NT2/D1 (cell line): ENCODE data around the gene SLC66A2.
A peak's percentile ranks its signal among the peaks of the same experiment; 100 is the strongest.
"Not testable (repeated sequence)": the region's sequence is repeated elsewhere in the genome, so short reads cannot be mapped to it uniquely, and the experiment has no call there.

Experiments used
- DNase-seq: peaks from one replicate; pipeline ENCODE4 v3.0.0-alpha.2; 2011; ENCODE audit warnings: low read depth, low spot score
- H3K27me3 ChIP-seq: 2 replicates; pipeline ENCODE4 v1.6.0; 2011; ENCODE audit warnings: mild to moderate bottlenecking; ENCODE audit not compliant: insufficient read length, insufficient read depth
- H3K36me3 ChIP-seq: 2 replicates; pipeline ENCODE4 v1.6.1; 2011; ENCODE audit warnings: mild to moderate bottlenecking, low read length, mixed read lengths; ENCODE audit not compliant: insufficient read depth, insufficient read length
- H3K4me1 ChIP-seq: 2 replicates; pipeline ENCODE4 v1.5.1; 2011; ENCODE audit not compliant: insufficient read depth, insufficient read length
- H3K4me3 ChIP-seq: 2 replicates; pipeline ENCODE4 v1.5.1; 2011; ENCODE audit warnings: low read depth; ENCODE audit not compliant: insufficient read length
- H3K9ac ChIP-seq: 2 replicates; pipeline ENCODE4 v1.6.0; 2011; ENCODE audit warnings: low read depth; ENCODE audit not compliant: insufficient read length
- H3K9me3 ChIP-seq: 2 replicates; pipeline ENCODE4 v1.5.1; 2011; ENCODE audit warnings: mild to moderate bottlenecking, low read length; ENCODE audit not compliant: insufficient read depth
- SUZ12 ChIP-seq: IDR thresholded peaks from 2 replicates; pipeline ENCODE4 v1.6.1; 2011; ENCODE audit not compliant: insufficient read length, insufficient read depth; ENCODE audit errors: extremely low read depth
- YY1 ChIP-seq: IDR thresholded peaks from 2 replicates; pipeline ENCODE4 v1.6.1; 2011; ENCODE audit not compliant: insufficient read length, insufficient read depth
- ZNF274 ChIP-seq: IDR thresholded peaks from 2 replicates; pipeline ENCODE4 v1.6.1; 2011; ENCODE audit warnings: mild to moderate bottlenecking, low read depth, low read length

The SLC66A2 gene

GRCh38 chr18:79869591-79870300 lies 81.7 kb downstream of the SLC66A2 start:
- Histone ChIP-seq H3K36me3 (no peaks in the 10 kb centered on the region), H3K4me1 (peaks cover 3% of the 10 kb centered on the region), H3K27me3 (no peaks in the 10 kb centered on the region), H3K4me3 (no peak overlapping the region), H3K9me3 (no peaks in the 10 kb centered on the region), H3K9ac (no peak overlapping the region)
- TF ChIP-seq SUZ12 (no peak), ZNF274 (no peak), YY1 (no peak)
- DNase-seq: no peak

GRCh38 chr18:79868811-79869541 lies 82.5 kb downstream of the SLC66A2 start:
- no peaks in the 10 kb centered on the region for H3K27me3 ChIP-seq
- no peak overlapping the region for H3K9ac ChIP-seq
- DNase-seq: no peak
- H3K4me3 ChIP-seq: no peak overlapping the region
- peaks cover 3% of the 10 kb centered on the region for H3K4me1 ChIP-seq
- H3K36me3 ChIP-seq: no peaks in the 10 kb centered on the region
- no peak for TF ChIP-seq YY1
- no peak for TF ChIP-seq SUZ12
- no peak for TF ChIP-seq ZNF274
- H3K9me3 ChIP-seq: no peaks in the 10 kb centered on the region

DNA sequence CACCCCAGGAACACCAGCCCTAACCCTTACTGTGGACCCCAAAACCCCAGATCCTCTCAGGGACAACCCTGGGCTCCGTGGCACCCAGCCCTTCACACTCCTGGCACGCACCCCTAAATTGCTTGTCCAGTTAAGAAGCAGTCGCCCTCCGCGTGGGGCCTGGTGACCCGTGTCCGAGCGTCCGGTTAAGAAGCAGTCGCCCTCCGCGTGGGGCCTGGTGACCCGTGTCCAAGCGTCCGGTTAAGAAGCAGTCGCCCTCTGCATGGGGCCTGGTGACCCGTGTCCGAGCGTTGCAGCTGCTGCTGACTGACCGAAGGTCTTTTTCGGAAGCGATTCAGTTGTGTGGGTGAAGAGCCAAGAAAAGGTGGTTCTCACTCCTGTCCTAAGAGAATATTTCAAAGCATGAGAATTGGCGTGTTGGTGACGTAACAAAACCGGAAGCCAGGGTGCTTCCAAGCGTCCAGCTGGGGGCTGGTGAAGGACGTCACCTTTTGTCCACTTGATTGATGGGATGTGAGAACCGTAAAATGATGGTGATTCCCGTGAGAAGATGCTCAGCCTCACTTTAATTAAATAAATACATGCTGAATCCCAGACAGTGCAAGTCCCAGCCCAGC lies 83.2 kb downstream of the SLC66A2 start:
- H3K36me3 ChIP-seq: no peaks in the 10 kb centered on the region
- no peaks in the 10 kb centered on the region for H3K4me1 ChIP-seq
- H3K9me3 ChIP-seq: no peaks in the 10 kb centered on the region
- no peak for TF ChIP-seq YY1
- no peak for TF ChIP-seq ZNF274
- TF ChIP-seq SUZ12: no peak
- H3K4me3 ChIP-seq: no peak overlapping the region
- DNase-seq: no peak
- H3K9ac ChIP-seq: no peak overlapping the region
- no peaks in the 10 kb centered on the region for H3K27me3 ChIP-seq

DNA sequence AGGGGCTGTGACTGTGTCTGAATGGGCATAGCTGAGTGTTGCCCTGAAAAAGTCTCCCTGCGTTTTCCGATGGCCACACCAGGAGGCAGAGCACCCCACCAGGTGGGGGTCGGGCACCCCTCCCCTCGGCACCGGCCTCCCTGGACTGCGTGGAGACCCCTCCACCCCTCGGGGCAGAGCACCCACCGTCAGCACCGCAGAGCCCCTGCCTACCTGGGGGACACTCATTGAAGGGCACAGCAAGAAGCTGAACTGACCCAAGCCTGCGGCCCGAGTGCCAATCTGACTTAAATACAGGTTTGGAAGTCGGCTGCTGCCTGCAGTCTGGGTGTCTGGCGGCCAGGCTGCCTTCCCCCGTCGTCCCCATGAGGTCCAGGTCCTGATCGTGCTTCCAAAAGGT lies 83.8 kb downstream of the SLC66A2 start:
- DNase-seq: no peak
- Histone ChIP-seq H3K9me3 (no peaks in the 10 kb centered on the region), H3K27me3 (no peaks in the 10 kb centered on the region), H3K9ac (no peak overlapping the region), H3K4me1 (no peaks in the 10 kb centered on the region), H3K4me3 (no peak overlapping the region), H3K36me3 (no peaks in the 10 kb centered on the region)
- TF ChIP-seq ZNF274: no peak
- no peak for TF ChIP-seq YY1
- TF ChIP-seq SUZ12: no peak

GRCh38 chr18:79866889-79867574 lies 84.4 kb downstream of the SLC66A2 start:
- TF ChIP-seq ZNF274 (no peak), SUZ12 (no peak), YY1 (no peak)
- Histone ChIP-seq H3K27me3 (no peaks in the 10 kb centered on the region), H3K4me1 (no peaks in the 10 kb centered on the region), H3K36me3 (no peaks in the 10 kb centered on the region), H3K9ac (no peak overlapping the region), H3K4me3 (no peak overlapping the region), H3K9me3 (no peaks in the 10 kb centered on the region)
- no peak for DNase-seq

DNA sequence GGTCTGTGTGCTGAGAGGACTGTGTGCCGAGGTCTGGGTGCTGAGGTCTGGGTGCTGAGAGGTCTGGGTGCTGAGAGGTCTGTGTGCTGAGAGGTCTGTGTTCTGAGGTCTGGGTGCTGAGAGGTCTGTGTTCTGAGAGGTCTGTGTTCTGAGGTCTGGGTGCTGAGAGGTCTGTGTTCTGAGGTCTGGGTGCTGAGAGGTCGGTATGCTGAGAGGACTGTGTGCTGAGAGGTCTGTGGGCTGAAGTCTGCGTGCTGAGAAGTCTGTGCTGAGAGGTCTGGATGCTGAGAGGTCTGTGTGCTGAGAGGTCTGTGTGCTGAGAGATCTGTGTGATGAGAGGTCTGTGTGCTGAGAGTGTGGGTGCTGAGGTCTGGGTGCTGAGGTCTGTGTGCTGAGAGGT lies 85.5 kb downstream of the SLC66A2 start:
- H3K9ac ChIP-seq, H3K4me1 ChIP-seq, H3K4me3 ChIP-seq, H3K36me3 ChIP-seq, H3K9me3 ChIP-seq, H3K27me3 ChIP-seq, DNase-seq: not testable (repeated sequence)

DNA sequence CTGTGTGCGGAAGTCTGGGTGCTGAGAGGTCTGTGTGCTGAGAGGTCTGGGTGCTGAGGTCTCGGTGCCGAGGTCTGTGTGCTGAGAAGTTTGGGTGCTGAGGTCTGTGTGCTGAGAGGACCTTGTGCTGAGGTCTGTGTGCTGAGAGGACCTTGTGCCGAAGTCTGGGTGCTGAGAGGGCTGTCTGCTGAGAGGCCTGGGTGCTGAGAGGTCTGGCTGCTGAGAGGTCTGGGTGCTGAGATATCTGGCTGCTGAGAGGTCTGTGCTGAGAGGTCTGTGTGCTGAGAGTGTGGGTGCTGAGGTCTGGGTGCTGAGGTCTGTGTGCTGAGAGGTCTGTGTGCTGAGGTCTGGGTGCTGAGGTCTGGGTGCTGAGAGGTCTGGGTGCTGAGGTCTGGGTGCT lies 86.5 kb downstream of the SLC66A2 start:
- H3K27me3 ChIP-seq, H3K4me1 ChIP-seq, H3K9me3 ChIP-seq, DNase-seq, H3K36me3 ChIP-seq, H3K4me3 ChIP-seq: not testable (repeated sequence)
- H3K9ac ChIP-seq: peak overlapping the region; percentile 10
